HL-60/S4 (cell line): ENCODE measurements around the gene CDC42BPB.

ENCODE experiments used
- in situ Hi-C: fragments of 300-500 bp; cut with MboI; formaldehyde crosslinking; loops from 2 replicates; pipeline ENCODE4 v1.14.3; 2022; ENCODE audit warnings: low sequenced_read_pairs

Gene CDC42BPB

DNA sequence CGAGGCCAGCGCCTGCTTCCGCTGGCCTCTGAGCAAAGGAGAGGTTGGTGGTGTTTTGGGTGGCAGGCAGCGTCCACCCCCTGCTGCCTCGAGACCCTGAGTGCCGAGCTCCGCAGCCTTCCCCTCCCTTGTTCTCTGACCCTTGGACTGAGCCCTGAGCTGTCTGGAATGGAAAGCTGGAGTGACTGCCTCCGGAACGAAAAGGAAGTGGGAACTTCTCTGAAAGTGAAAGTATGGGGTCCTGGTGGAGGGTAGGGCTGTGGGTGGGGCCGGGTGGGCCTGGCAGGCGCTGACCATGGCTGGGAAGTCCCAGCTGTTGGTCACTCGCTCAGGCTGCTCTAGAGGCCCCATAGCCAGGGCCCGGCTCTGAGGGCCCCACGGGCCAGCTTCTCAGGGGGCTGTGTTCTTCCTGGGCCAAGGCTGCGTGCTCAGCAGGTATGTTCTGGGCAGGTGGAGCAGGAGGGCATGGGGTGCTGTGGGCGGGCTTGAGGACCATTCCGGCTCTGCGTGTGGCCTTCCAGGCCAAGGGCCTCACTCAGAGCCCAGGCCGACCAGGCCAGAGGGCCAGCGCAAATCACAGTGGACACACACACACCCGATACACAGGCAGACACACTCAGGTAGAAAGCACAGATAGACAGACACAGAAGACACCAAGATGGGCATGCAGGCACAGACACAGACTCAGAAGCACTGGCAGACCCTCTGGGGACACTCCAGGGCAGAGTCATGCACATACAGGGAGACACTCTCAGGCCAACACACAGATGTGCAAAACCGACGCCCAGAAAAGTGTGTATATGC lies 37.3 kb upstream of the CDC42BPB start, which contains the start of gene EXOC3L4:
Gene EXOC3L4 (plus strand): TSS at position 320 of the 804 bp plus-strand sequence. CDS start 5,495 bp downstream, outside the sequence.
- in situ Hi-C loops: loop anchor here (25.0 kb wide), 1 partner anchor 443 kb away; the partner anchor contains the start of gene TRMT61A

GRCh38 chr14:103093856-103094405 lies 36.6 kb upstream of the CDC42BPB start:
- in situ Hi-C loops: loop anchor here (25.0 kb wide), 1 partner anchor 443 kb away; the partner anchor contains the start of gene TRMT61A

DNA sequence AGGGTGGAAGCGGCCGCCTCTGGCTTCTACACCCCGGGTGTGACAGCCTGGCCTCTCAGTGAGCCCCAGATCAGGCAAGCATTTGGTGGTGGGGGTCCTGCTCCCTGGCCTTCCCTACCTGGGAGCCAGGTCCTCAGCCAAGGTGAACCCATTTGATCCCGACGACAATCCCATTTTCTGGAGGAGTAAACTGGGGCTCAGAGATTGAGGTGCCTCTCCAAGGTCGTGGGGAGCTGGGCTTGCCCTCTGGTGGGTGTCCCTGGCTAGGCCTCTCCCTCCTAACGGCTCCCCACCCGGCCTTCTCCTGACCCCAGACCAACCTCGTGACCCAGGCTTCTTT lies 34.5 kb upstream of the CDC42BPB start:
- in situ Hi-C loops: loop anchor here (25.0 kb wide), 1 partner anchor 445 kb away; the partner anchor contains the start of gene TRMT61A

DNA sequence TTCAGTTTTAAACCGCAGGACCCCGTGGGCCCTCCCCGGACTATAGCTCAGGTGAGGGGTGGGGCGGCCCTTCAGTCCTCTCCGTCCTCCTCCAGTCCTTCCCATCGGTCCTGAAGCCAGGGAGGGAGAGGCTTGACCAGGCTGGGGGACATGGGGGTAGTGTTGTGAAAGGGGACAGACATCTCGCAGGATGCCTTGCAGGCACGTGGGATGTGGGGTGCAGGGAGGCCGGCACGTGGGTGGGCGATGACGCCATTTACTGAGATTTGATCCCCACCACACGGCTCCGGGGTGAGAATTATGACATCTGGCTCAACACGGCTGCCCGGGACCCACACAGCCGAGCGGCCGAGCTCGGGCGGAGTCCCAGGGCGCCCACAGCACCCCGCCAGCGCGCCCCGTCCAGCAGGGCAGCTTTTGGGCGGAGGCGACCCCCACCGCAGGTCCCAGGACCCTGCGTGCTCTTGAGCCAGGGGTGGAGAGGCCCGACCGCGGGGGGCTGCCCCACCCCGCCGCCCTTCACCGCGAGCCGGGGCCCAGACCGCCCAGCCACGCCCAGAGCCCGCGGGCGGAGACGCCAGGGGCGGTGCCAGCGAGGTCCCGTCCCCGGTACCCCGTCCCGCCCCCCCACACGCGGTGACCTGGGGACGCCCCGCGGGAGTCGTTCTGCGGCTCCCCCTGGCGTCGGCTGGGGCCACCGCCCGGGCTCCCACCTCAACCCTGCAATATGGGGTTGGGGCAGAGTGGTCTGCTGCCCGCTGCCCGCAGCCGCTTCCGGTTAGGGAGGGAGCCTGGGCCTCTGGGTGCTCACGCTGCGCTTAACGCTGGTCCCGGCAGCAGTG lies 33.9 kb upstream of the CDC42BPB start:
- in situ Hi-C loops: loop anchor here (25.0 kb wide), 1 partner anchor 446 kb away; the partner anchor contains the start of gene TRMT61A

DNA sequence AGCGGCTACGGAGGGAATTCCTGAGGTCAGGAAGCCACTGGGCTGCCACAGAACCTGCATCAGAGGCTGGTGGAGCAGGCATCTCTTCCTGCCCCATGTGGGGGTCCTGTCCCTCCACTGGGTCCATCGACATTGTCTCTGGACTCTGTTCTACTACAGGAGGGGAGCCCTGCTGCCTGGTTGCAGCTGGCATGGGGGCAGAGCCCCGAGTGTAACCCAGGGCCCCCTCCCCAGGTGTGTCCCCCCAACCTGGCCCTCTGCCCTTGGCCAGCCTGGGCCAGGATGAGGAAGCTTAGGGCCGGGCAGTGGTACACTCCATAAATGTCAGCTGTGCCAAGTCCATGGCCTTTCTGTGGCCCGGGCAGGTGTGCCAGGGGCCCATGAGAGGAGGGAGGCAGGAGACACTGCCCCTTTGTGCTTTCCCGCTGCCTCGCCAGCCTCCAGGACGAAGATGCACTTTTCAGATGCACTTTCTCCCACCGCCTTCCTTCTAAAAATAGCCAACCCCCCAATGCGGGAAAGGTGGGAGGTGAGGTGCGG lies 33.2 kb upstream of the CDC42BPB start:
- in situ Hi-C loops: loop anchor here (25.0 kb wide), 1 partner anchor 447 kb away; the partner anchor contains the start of gene TRMT61A

DNA sequence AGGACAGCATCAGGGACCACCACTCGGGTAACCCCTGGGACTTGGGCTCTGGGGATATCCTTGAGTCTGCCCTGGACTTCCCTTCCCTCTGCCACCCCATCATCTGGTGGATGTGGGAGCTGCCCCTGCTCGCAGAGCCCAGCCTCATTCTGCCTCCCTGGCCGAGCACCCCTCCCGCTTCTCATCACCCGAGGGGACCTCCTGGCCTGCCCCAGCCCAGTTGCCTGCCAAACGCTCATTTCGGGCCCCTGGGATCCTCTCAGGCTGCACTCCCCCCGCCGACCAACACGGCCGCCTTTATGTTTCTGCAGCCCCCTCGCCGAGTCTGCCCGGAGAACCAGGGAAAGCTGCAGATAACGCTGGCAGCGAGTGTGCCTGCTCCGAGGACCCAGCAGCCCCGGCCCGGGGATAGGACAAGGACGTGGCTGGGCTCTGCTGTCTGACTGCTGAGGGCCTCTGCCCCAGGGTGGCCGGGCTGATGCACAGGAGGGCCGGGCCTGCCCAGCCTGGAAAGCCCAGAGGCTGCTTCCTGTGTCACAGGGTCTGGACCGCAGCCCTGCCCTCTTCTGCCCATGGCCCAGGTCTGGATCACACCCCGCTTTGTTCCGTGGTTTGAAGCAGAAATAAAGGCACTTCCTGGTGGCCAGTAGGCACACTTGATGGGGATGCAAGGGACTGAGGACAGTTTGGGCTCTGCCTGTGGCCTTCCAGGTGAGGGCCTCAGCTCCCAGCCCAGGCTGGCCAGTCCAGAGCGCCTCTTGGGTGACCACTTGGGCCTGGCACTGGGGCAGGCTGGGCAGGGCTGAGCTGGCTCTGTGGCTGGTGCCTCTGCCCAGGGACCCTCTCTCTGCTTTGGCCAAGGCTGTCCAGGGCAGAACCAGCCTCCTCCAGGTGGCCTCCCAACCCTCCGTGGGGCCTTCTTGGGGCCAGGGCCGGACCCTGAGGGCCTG lies 32.3 kb upstream of the CDC42BPB start:
- in situ Hi-C loops: loop anchor here (10.0 to 25.0 kb wide), 2 partner anchors 205 to 448 kb away; partner anchors contain the start of gene TRMT61A

GRCh38 chr14:103088921-103089320 lies 31.6 kb upstream of the CDC42BPB start:
- in situ Hi-C loops: loop anchor here (10.0 to 25.0 kb wide), 2 partner anchors 206 to 448 kb away; partner anchors contain the start of gene TRMT61A

DNA sequence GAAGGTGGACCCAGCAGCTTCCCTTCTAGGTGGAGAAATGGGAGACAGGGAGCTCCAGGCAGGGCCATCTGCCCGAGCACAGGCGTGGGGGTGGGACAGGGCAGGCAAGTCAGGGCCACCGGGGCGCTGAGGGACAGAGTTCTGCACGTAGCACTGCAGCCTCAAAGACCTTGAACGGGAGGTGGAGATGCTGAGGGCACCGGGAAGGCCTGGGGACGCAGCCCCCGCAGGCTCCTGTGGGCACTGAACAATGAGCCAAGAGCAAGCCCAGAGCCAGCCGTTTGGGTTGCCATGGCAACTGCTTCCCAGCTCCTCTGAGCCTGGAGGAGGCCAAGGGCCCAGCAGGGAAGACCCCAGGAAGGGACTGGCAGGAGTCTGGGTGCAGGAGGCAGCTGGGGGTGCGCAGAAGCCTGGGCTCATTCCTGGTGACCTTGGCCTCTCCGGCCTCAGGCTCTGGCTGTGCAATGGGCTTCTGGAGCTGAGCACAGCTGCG lies 30.0 kb upstream of the CDC42BPB start:
- in situ Hi-C loops: loop anchor here (10.0 to 25.0 kb wide), 2 partner anchors 207 to 450 kb away; partner anchors contain the start of gene TRMT61A

DNA sequence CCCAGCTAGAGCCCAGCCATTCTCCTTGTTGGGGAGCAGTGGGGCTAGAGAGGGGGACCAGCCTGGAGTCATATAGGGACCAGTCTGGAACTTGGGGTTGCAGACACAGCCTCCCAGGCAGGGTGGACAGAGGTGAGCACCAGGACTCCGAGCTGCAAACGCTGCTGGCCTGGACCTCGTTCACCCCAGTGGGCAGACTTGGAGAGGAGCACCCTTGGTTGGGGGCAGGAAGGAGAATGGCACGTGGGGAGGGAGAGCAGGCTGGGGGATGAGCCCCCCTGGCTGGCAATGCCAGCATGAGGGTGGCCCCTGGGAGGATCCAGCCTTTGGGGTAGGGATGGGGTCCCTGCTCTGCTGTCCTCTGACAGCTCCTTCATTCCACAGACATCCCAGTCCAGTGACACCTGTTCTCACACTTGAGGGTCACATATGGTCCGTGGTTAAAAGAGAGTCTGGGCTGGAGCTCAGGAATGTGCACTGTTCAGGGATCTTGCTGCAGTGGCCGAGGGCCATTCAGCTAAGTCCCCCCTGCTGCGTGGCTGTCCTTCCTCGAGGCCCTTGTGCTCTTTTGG lies 29.5 kb upstream of the CDC42BPB start:
- in situ Hi-C loops: loop anchor here (10.0 to 25.0 kb wide), 2 partner anchors 208 to 450 kb away; partner anchors contain the start of gene TRMT61A

DNA sequence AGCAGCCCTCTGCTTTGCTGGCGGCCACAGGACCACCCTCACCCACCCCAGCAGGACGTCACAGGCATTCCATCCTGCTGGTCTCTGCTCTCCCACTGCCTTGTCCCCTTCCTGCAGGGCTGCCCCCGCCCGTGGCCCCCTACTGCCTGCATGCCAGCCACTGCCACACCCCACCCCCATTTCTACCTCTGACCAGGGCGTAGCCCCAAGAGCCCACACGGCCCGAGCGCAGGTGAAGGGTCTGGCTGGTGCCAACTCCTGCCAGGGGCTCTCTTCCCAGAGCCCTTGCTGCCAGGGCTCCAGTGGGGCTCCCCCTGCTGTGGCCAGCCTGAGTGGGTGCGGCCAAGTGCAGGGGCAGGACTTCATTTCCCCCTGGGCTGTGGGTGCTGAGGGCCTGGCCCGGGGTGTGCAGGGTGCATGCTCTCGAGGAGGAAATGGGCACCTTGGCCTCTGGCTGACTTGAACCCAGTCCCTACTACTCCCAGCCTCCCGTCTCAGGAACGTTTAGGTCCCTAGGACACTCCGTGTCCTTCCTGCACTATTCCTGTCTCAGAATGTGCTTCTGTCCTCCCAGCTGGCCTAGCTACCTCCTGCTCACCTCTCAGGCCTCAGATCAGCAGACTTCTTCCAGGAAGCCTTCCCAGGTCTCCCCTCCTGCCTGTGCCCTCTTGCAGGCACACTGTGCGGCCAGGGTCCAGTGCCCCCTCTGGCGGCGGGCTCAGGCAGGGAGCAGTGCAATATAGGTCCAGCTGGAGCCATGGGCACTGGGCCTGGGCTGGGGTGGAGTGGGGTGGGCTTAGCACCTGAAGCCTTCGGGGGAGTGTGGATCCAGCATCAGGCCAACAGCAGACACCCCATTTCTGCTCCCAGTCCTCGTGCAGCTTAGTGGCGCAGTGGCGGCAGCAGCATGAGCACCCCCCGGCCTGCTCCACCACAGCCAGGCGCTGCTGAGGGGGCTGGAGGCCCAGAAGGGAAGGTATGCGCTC lies 28.1 kb upstream of the CDC42BPB start:
- in situ Hi-C loops: loop anchor here (10.0 to 25.0 kb wide), 2 partner anchors 209 to 452 kb away; partner anchors contain the start of gene TRMT61A

- in situ Hi-C loops: loop anchor here (10.0 to 25.0 kb wide), 2 partner anchors 211 to 453 kb away; partner anchors contain the start of gene TRMT61A
These were observed 26.9 kb upstream of the CDC42BPB start, which contains the start of gene LBHD2 for GRCh38 chr14:103084021-103084919. Gene LBHD2 (plus strand): TSS chr14:103084210. CDS start chr14:103086013, 1,803 bp downstream.

- in situ Hi-C loops: loop anchor here (10.0 to 25.0 kb wide), 2 partner anchors 213 to 455 kb away; partner anchors contain the start of gene TRMT61A
These were observed 24.6 kb upstream of the CDC42BPB start for GRCh38 chr14:103081951-103082350.

GRCh38 chr14:103078860-103079587 lies 21.7 kb upstream of the CDC42BPB start:
- in situ Hi-C loops: loop anchor here (25.0 kb wide), 1 partner anchor 458 kb away; the partner anchor contains the start of gene TRMT61A

DNA sequence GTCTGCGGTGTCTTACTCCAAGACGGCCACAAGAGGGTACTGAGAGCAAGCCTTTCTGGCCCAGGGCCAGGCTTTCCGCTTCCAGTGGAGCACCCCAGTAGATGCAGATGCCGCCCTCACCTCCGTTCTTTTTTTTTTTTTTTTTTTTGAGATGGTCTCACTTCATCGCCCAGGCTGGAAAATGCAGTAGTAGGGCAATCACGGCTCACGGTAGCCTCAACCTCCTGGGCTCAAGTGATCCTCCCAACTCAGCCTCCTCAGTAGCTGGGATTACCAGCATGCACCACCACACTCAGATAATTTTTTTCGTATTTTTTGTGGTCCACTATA lies 21.0 kb upstream of the CDC42BPB start:
- in situ Hi-C loops: loop anchor here (25.0 kb wide), 1 partner anchor 459 kb away; the partner anchor contains the start of gene TRMT61A

DNA sequence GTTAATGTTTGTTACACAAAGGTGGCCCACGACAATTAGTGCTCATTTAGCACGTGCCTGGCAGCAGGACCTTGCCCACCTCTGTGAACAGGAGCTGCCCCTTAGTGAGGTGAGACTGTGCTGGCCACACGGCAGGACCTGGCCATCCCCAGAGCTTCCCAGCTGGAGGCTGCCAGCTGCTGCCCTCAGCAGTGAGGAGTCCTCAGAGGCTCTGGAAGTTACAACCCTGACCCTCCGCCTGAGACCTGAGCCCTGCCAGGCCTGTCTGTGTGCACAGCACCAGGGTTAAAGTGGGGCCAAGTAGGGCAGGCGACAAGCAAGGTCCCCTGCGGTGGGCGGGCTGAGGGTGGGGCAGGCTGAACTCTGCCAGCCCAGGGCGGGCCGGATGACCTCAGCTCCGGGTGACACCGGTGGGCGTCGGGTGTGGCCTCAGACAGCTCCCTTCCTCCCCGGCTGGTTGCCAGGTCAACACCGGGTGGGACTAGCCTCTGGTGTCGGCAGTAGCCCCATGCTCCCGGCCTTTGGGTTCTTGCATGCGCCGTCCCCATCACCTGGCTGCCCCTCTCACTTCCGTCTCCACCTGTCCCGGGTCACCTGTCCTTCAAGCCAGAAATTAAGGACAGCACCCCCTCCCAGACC lies 17.5 kb upstream of the CDC42BPB start:
- in situ Hi-C loops: loop anchor here (25.0 kb wide), 1 partner anchor 462 kb away; the partner anchor contains the start of gene TRMT61A
